GM21723 (cell line): ENCODE measurements around the gene HS3ST6.
"Not testable (repeated sequence)": the region's sequence is repeated elsewhere in the genome, so short reads cannot be mapped to it uniquely, and the experiment has no call there.

Experiments
- ATAC-seq: cut with Tn5 transposase; IDR thresholded peaks from one replicate; pipeline ENCODE4 v1.9.1; 2021; ENCODE audit warnings: mild to moderate bottlenecking, moderate library complexity; ENCODE audit not compliant: unreplicated experiment

HS3ST6 gene

DNA sequence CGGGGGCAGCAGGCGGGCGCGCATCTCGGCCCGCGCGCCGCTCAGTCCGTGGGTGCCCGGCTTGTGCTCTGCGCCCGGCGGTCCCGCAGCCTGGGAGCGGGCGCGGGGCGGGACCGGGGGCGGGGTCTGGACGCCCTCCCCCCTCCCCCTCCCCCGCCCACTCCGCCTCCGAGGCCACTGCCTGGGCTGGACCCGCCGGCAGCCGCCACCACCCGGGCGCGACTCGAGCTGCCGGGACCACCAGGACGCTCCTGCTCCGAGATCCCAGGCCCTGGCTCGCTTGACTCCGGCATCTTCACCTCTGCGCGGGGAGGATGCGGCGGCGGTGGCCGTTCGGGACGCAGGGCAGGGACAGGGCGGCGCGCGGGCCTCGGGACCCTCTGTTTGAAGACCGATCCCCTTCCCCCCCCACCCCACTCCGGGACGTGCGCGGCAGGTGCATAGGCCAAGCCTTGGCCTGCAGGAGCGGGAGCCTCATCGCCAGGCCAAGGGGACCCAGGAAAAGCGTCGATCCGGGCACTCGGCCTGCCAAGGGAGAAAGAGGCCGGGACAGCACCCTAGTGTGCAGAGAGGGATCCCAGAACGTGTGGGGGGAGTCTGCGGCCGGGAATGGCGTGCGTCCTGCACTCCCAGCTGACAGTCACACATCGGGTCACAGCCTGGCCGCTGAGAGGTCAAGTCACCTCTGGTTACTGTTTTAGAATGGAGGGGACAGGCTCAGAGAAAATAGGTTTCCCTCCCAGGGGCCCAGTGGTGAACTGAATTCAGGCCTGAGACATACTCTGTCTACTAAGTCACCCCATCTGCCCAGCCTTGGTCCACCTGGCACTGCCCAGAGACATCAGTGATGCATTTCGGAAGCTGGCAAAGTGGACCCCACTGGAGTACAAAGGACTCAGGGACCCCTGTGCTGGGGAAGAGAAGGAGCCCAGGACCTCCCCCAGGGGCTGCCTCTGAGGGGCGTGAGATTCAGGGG lies at the start of gene HS3ST6:
Gene HS3ST6 (minus strand): TSS at position 65 of the 976 bp plus-strand sequence. CDS start 92 bp downstream, outside the sequence.
- no peak for ATAC-seq

DNA sequence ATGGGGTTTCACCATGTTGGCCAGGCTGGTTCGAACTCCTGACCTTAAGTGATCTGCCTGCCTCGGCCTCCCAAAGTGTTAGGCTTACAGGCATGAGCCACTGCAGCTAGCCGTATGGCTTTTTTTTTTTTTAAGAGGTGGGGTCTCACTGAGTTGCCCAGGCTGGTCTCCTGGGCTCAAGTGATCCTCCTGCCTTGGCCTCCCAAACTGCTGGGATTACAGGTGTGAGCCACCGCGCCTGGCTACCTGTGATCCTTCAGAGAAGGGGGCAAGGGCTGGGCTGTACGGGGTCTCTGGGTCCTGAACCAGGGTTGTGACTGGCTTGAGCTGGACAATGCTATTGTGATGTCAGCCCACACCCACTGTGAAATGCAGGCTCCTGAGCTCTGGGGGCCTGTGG lies 48.2 kb upstream of the HS3ST6 start, which contains the start of gene RNF151:
Gene RNF151 (plus strand): TSS at position 397 of the 400 bp plus-strand sequence. CDS start 26 bp downstream, outside the sequence.
- no peak for ATAC-seq

DNA sequence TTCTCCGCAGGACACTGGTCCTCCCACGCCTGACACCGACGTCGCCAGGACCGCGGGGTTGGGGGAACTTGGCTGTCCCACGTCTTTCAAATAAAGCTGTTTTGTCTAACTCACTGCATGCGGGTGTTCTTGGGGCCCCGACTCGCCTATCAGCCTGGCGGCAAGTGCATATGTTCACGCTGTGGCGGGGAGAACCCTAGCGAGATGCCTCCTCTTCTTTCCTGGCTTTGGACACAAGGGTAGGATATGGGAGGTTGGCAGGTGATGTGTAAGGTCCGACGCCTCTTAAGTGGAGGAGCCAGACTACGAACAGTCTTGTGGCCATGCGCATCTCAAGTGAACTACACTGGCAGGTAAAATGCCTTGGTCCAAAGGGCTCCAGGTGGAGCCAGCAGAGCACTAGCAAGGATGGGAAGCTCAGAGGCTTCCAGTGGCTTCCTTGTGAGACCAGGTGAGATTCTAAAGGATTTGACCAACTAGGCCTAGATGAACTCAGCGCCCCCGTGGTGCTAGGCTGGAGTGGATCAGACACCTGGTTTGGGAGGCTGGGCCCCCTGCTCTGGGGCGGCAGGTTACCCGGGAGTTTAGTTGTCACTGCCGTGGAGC lies 47.3 kb upstream of the HS3ST6 start:
- ATAC-seq: no peak

DNA sequence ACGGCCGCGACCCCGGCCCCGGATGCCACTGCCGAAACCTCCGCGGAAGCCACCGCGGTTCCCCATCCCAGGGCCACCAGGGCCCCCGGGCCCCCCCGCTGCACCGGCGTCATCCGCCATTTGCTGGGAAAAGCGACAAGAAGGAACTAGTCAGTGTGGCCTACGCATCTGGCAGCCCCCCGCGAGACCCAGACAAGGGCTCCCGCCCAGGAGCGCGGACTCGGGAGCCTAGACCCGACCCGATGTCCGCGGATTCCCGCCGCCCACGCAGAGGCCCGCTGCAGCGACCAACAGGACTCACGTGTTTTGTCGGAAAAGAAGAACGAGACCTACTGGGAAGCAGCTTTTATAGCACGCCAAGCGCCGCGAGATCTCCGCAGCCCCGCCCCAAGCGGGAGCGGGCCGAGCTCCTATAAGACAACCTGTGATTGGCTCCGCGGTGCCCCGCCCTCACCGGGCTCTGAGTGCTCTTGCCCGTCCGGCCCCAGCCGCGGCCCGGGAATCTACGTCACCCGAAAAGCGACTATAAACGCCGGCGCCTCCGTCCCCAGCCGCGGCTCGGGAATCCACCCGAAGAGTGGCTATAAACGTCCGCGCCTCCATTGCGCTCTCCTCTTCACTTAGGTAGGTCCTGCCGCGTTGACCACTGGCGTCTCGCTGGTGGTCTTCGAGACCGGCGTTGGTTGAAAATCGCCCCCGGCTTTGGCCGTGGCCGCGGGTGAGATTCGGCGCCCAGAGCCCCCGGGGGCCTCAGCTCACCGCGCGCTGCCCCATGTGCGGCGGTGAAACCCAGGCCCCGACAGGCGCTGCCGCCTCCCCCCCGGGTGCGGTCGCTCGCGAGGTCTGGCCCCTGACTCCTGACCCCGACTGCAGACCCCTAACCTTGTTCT lies 46.5 kb upstream of the HS3ST6 start, which contains the start of gene RPS2:
Gene RPS2 (minus strand): TSS at position 321 of the 890 bp plus-strand sequence. CDS start 201 bp downstream, at position 120.
- ATAC-seq: peak; percentile 65

DNA sequence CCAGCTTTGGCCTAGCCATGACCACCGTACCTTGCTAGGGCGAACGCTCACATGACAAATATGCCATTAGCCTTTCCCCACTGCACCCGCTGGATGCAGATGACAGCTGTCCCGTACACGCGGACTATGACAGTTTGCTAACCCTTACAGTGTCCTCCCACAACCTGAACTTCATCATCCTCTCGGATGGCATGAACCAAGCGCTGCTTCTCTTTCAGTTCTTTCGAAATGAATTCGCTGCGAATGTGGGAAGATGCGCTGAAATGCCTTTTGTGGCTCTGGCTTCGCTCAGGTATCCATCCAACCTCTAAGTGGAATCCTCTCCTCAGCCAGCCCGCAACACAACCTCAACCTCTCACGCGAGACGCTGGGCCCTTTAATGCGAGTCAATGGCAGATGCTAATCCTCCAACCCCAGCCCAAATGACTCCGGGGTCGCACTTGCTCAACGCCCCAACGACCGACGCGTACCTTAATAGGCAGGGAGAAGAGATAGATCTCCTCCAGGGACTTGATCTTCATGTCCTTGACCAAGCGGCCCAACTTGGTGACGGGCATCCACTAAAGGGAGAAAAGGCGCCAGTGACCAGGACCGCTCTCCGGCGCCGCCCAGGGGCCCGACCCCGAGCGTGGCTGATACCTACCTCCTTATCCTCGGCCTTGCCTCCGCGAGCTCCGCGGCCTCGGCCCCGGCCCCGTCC lies 45.7 kb upstream of the HS3ST6 start:
- ATAC-seq: peak; percentile 10

DNA sequence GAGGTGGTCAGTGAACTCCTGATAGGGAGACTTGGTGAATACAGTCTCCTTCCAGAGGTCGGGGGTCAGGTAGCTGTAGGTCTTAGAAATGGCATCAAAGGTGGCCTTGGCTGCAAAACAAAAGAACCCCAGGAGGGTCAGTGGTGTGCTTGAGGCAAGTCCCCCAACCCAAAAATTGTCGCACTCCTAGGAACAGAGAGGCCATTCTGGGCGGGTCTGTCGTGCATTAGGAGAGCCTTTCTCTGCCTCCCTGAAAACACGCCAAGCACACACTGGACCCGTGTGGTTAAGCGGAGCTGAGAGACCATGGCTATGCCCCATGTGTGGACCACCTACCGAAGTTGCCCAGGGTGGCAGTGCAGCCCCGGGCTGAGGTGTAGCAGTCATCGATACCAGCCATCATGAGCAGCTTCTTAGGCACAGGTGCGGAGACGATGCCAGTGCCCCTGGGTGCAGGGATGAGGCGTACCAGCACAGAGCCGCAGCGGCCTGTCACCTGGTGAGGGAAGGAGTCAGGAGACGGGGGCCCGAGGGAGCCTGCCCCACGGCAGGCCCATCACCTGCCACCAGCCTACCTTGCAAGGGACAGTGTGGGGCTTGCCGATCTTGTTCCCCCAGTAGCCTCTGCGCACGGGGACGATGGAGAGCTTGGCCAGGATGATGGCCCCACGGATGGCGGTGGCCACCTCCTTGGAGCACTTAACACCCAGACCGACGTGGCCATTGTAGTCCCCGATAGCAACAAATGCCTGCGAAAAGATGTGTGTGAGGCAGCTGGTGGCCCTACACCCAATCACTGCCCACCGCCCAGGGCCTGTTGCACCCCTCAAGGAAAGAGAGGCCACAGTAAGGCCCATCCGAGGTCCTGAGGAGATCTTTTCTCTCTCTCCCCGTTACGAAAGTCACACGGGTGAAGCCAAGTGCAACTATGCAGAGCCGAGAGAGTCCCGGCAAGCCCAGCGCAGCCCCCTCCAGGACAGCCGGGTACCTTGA lies 44.2 kb upstream of the HS3ST6 start:
- ATAC-seq: not testable (repeated sequence)

DNA sequence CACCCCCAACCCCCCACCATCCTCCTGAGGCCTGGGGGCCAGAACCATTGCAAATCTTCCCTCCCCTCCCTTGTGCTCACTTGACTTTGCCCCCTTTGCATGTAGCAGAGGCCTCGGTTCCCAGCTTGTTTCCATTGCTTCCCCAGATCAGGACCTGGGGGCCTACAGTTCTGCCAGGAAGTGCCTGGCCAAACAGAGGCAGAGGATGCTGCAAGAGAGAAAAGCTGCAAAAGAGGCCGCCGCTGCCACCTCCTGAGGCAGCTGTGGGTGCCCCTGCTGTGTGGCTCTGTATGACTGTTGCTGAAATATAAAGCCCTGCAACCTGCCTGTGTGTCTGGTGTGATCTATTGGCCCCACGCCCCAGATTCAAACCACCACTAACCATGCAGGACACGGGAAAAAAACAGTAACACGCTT lies 43.4 kb upstream of the HS3ST6 start:
- no peak for ATAC-seq

DNA sequence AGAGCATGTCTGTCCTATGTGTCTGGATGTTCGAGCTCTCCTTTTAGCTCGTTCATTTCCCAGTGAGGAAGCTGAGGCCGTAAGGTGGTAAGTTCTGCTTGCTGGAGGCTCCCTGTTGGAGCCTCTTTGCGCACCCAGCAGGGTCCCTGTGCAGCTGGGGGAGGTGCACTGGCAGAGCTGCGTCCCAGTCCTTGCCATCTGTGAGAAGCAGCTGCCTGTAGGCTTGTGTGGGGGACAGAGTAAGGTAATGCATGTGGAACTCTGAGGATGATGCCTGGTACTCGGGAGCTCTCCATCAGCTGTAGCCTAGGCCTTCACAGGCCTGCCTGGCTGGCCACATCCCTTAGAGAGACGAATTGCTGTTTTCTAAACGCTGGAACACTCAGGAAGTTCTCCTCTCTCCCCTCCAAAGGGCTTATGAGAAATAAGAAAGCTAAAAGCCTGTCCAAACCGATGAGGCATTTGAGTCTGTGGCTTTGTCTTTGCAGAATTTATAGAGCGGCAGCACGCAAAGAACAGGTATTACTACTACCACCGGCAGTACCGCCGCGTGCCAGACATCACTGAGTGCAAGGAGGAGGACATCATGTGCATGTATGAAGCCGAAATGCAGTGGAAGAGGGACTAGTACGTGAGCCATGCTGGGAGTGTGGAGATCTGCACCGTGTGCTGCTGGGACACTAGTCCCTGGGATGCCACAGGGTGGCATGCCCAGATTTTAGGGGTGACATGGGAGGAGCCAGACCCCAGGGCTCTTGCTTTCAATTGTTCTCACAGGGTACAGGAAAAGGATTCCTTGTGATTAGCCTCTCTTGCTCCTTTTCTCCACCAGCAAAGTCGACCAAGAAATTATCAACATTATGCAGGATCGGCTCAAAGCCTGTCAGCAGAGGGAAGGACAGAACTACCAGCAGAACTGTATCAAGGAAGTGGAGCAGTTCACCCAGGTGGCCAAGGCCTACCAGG lies 42.7 kb upstream of the HS3ST6 start:
- ATAC-seq: no peak

DNA sequence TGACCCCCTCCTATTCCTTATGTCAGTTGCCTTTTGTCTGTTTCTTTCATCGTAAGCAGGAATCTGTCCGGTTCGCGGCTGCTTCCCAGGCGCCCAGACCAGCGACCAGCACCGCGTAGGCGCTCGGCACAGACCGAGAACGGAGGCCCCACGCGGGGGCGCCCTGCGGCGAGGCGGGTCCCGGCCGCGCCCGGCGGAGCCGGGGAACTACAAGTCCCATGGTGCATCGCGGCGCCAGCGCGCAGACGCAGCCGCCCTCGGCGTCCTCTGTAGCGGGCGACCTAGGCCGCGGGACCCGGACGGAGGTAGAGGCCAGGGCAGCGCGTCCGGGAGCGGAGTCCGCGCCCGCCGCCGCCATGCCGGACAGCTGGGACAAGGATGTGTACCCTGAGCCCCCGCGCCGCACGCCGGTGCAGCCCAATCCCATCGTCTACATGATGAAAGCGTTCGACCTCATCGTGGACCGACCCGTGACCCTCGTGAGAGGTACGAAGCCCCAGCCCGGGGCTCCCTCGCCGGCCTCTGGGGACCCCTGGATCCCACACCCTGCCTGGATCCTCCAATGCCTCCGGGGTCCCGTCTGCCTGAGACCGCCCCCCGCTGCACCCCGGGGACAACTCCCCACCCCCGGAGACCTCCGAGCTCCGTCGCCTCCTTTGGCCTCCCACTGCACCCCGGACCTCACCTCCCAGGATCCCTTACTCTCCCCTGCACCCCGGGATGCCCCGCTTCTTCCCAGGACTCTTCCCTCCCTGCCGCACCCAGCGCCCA lies 41.2 kb upstream of the HS3ST6 start, which contains the start of gene NDUFB10:
Gene NDUFB10 (plus strand): TSS at position 270 of the 771 bp plus-strand sequence. CDS start 87 bp downstream, at position 357.
- peak; percentile 64 for ATAC-seq

DNA sequence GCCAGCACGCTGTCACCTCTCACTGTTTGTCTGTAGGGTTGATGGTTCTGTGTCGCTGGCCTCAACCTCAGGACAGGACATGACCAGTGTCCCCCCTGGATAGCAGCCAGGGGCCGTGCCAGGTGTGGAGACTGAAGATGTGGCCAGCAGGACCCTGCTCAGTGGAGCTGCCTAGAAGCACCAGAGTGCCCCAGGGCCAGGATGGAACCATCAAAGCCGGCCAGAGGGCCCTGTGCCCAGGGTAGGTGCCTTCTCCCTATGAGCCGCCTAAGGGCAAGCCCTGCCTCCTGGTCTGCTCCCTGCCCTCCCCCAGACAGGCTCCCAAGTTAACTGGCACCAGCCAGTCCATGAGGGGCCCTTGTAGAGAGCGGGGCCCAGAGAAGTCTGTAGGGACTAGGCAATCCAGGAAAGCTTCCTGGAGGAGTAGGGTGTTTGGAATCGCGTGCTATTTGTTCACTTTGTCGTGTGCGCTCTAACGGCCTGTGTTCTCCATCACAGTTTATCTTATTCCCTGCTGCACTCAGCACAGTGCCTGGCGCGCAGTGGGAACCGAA lies 40.6 kb upstream of the HS3ST6 start:
- ATAC-seq: peak; percentile 6

DNA sequence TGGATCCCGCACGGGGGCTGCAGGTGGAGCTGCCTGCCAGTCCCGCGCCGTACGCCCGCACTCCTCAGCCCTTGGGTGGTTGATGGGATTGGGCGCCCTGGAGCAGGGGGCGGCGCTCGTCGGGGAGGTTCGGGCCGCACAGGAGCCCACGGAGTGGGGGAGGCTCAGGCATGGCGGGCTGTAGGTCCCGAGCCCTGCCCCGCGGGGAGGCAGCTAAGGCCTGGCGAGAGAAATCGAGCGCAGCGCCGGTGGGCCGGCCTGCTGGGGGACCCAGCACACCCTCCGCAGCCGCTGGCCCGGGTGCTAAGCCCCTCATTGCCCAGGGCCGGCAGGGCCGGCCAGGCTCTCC lies 39.9 kb upstream of the HS3ST6 start:
- ATAC-seq: not testable (repeated sequence)

DNA sequence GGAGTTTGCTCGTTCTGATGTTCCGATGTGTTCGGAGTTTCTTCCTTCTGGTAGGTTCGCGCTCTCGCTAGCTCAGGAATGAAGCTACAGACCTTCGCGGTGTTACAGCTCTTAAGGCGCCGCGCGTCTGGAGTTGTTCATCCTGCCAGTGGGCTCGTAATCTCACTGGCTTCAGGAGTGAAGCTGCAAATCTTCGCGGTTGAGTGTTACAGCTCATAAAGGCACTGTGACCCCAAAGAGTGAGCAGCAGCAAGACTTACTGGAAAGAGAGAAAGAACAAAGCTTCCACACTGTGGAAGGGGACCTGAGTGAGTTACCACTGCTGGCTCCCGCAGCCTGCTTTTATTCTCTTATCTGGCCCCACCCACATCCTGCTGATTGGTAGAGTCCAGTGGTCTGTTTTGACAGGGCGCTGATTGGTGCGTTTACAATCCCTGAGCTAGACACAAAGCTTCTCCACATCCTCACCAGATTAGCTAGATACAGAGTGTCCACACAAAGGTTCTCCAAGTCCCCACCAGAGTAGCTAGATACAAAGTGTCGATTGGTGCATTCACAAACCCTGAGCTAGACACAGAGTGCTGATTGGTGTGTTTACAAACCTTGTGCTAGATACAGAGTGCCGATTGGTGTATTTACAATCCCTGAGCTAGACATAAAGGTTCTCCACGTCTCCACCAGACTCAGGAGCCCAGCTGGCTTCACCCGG lies 39.4 kb upstream of the HS3ST6 start:
- ATAC-seq: not testable (repeated sequence)

DNA sequence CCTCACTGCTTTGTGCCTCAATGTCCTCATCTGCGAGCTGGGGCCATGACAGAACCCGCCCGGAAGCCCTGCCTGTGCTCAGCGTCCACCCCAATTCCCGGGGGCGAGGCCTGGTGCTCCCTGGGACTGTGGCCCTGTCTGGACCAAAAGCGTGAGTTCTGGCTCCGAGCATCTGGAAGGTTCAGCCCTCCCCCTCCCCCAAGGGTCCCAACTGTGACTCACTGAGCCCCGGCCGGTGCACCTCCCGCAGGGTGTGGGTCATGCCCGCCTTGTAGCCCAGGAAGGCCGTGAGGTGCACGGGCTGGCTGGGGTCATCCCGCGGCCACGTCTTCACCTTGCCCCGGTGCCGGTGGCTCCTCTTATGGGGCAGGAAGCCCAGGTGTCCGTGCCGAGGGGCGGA lies 35.5 kb upstream of the HS3ST6 start:
- no peak for ATAC-seq

DNA sequence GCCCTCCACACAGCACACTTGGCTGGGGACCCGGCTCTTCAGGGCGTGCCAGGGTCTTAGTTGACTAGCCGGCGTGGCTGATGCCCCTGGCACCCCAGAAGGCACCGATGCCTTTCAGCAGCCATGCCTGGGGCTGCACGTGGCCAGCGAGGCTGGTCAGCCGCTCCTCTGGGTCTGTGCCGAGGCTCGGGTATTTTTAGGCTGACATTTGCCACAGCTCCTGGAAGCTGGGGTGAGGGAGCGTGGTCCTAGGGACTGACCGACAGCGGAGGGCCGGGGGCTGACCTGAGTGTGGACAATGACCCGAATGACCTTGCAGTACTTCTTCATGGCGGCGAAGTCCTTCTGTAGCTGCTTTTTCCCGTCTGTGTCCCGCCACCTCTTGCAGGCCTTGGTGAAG lies 32.3 kb upstream of the HS3ST6 start:
- no peak for ATAC-seq

DNA sequence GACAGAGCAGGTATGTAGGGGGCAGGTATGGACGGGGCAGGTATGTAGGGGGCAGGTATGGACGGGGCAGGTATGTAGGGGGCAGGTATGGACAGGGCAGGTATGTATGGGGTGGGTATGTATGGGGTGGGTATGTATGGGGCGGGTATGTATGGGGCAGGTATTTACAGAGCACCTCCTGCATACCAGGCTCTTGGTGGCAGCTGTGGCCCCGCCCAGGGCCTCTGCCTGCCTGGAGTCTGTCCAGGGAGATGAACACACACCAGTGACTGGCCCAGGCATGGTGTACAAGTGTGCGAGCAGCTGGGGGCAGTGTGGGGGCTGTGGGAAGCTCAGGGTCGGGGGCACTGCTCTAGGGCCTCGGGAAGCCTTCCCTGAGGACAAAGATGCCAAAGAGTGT lies 31.8 kb upstream of the HS3ST6 start:
- ATAC-seq: no peak

DNA sequence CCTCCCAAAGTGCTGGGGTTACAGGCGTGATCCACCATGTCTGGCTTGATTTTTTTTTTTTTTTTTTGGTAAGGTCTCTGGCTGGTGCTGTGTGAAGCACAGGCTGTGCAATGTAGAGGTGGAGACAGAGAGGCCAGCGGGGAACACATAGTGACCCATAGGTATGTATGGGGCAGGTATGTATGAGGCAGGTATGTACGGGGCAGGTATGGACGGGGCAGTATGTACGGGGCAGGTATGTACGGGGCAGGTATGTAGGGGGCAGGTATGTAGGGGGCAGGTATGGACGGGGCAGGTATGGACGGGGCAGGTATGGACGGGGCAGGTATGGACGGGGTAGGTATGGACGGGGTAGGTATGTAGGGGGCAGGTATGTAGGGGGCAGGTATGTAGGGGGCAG lies 31.3 kb upstream of the HS3ST6 start:
- no peak for ATAC-seq
